ENCODE data around the gene ANKMY1.

ANKMY1 gene

DNA sequence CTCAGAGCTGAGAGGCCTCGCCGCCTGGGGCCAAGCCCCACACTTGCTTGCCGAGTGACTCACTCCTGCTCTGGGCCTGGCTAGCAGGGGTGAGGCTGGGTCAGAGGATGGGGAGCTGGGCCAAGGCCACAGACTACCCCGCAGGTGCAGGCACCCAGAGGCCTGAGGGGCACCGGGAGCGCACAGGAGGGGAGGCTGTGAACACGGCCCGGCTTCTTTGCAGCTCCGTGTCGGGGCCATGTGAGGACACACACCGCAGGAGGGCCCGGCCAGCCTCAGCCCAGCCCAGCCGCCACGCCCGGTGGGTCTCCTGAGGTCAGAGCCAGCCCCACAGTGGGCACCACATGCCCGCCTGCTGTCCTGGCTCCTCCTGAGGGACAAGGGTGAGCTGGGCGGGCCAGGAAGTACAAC, 113.9 kb downstream of the ANKMY1 start:
- no peak for DNase-seq

DNA sequence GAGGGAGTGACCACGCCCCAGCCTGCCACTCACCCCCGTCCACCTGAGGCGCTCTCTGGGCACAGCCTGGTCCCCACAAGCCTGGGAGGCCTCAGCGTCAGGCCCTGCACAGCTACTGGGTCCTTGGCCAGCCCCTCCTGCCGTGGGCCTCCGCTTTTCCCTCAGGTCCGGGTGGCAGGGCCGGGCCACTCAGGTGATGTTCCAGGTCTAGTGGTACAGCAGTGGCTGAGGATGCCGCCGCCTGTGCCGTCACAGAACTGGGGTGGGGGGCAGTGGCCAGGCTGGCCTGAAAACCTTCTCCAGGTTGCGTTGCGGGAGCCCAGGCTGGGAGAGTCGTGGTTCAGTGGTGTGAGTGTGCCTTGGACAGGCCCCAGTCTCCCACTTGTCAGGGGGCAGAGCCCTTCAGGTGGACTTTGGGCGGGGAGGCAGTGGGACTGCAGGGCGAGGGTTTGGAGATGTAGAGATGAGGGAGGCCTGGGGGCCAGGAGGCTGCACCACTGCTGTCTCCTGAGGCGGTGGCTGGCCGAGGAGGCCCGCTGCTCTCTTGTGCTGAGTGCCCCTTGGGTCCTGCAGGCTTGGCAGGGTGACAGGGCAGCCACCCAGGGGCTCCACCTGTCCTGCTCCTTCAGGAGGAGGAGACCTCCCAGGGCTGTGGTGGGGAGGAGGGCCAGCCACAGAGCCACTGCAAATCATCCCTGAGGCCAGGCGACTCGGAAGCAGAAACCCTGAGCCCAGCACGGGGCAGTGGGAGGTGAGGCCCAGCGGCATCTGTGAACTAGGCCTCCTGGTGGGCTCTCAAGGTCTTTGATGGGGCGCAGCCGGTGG, 114.7 kb downstream of the ANKMY1 start:
- no peak for DNase-seq

DNA sequence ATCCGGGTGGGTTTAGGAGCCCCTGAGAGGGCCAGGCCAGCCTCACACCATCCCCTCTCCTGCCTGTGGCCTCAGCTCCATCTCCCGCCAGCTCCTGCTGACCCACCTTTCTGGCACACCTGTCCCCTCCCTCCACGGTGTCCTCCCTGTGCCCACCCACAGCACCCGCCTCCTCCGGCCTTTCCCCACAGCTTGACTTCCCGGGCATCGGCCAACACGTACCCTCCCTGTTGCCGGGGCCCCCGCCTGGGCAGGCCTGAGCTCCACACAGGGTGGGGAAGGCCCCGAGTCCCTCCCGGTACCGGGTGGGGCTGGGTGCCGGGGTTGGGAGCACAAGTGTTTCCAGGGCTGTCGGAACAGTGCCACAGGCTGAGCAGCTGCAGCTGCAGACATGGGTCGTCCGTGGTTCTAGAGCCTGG, 115.8 kb downstream of the ANKMY1 start:
- DNase-seq = no peak

DNA sequence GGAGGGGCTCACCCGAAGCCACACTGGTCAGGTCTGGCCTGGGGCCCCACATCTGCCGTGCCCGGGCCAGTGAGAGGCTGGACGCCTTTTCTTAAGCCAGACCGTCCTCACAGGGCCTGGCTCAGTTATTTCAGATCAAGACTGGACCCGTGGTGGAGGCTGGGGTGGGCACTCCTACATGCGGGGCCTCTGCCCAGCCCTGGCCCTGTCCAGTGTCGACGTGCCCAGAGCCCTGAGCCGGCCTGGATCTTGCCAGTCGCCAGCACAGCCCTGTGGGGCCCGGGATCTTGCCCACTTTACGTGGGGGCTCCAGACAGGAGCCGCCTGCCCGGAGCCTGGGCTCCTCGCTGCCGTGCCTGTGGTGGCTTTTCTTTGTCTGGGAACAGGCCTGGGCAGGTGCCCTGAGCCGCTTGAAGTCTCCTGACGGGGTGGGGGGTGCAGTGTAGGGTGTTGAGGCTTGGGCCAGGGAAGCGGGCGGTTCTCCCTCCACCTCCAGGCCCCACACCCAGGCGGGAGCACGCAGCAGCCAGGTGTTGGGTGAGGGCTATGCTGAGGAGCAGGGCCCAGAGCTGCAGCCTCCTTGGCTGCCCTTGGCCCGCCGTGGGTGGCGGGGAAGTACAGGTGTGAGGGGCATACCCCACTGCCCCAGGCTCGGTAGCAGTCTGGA, 116.3 kb downstream of the ANKMY1 start:
- no peak for DNase-seq

DNA sequence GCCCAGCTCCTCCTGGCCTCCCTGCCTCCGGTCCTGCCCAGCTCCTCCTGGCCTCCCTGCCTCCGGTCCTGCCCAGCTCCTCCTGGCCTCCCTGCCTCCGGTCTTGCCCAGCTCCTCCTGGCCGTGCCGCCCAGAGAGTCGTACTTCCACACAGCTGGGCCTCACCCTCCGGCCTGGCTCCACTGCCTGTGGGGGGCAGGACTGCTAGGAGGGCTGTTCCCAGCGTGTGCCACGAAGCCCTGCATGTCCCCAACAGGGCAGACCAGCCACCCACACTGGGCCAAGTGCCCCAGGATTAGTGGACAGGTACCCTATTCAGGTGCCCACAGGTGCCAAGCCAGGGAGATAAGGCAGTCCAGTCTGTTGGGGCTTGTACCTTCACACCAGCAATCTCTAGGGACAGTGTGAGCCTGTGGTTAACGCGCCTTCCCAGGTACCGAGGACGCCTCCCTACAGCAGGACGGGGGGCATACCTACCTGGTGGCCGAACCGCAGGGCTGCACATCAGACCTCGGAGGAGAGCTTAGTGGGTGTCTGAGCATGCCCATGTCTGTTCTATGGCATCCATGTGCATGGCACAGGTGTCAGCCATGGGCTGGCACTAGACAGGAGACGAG, 117.0 kb downstream of the ANKMY1 start:
- no peak for DNase-seq

DNA sequence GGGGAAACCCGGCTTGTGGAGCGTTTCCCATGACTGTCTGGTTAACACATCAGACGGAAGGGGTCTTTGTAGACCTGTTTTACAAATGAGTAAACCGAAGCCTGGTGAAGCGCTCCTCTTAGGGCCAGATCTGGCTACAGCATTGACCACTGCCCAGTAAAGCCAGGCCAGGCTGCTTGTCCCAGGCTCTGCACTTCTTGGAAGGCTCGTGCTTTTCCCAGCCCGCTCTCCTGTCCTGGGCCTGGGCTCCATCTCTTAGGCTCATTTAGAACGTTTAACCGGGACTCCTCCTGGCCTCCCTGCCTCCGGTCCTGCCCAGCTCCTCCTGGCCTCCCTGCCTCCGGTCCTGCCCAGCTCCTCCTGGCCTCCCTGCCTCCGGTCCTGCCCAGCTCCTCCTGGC, 117.5 kb downstream of the ANKMY1 start:
- no peak for DNase-seq

DNA sequence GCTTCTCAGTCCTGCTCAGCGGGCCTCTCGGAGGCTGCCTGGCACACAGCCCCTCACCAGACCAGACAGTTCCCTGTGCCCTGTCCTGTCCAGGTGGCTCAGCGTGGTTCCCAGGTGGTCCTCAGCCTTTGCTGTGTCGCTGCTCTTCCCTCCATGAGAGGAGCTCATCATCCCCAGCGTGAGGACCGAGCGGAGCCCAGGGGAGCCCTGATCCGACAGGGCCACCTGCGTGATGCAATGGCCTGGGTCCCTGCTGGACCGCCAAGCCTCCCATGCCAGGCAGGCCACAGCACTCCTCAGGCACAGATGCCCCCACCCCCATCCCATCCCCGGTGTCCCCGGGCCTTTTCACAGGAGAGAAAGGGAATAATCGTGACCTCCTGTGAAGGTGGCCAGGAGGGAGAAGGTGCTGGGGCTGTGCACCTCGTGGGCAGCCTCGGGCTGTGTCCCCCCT, 118.1 kb downstream of the ANKMY1 start:
- no peak for DNase-seq

DNA sequence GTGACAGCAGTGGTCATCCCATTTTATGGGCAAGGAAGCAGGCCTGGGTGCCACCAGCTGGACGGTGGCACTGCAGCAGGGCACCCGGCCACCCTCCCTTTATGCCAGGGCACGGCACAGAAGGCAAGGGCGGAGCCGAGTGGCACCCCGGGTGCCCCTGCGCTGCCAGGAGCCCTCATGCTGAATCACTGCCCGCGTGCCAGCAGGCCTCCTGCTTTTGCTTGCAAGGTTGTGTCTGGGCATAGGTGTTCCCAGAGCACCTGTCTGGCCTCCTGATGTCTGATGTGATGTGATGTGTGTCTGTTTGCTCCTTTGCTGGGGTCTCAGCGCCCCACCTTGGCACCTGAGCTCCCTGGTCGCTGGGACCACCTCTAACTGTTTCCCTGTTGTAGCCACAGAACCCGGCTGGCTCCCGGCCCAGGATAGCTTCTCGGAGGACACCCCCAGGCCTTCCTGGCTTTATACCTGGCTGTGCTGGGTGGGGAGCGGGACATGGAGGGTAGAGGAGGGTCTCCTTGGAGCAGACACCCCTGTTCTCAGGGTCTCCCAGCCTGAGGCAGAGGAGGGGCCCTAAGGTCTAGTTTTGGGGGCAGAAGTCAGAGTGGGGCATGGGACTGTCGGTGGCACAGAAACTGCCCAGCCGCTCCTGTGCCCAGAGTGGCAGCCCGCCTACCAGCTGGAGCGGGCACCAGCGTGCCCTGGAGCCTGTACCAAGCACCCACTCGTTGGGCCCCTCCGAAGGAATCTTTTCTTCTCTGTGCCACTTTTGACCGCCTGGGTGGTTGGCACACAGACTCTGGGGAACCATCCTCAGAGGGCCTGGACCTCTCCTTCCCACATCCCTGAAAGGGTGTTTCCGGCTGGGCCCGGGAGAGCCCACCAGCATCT, 118.7 kb downstream of the ANKMY1 start:
- DNase-seq = no peak

DNA sequence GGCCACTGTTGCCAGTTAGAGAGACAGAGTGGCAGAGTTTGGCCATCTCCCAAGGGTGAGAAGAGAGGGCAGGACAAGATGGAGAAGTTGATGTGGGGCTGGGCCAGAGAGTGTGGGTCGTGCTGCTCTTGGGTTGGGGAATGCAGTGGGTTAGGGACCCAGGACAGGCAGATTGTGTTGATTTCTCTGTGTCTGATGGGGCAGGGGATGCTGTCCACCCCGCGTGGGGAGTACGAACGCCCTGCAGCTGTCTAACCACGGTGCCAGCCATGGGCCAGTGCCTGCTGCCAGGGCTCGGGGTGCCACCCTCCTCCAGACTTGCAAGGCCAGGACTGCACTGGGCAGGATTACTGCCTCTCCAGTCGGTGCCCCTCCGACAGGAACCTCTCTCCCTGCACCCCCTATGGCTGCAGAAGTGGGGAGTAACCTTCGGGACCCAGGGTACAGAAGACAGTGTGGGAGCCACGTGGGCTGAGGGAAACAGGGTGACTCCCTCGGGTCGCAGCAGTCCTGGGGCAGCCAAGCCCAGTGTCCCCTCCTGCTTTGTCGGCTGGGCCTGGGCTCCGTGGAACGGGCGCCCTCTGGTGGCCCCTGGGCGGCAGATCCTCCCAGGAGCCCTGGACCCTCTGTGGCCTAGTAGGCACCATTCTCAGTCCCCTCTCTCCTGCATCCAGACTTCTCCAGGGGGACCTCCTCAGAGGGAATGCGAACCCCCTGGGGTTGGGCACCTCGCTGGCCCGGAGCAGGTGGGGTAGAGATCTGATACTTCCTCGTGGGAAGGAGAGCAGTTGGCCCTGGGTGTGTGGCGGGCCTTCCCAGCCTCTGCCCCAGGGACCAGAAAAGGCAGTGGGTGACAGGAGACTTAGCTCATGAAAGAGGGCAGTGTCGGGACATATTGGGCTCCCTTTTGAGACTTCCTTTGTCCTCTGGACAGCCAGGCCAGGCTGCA, 119.7 kb downstream of the ANKMY1 start:
- peak; percentile 34 to 67 (median 51) for DNase-seq

DNA sequence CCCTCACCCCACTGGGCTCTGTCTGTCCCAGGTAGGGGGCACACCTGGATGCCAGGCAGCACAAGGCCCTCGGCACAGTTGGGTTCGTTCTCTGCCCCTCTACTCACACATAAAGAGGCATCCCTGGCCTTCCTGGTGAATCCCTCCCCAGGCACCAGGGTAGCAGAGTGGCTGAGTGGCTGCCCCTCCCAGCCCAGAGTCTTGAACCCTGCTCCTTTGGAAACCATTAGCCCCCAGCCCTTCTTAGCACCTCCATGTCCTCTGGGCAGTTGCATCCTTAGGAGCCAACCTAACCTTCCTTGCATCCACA, 120.3 kb downstream of the ANKMY1 start:
- no peak for DNase-seq

DNA sequence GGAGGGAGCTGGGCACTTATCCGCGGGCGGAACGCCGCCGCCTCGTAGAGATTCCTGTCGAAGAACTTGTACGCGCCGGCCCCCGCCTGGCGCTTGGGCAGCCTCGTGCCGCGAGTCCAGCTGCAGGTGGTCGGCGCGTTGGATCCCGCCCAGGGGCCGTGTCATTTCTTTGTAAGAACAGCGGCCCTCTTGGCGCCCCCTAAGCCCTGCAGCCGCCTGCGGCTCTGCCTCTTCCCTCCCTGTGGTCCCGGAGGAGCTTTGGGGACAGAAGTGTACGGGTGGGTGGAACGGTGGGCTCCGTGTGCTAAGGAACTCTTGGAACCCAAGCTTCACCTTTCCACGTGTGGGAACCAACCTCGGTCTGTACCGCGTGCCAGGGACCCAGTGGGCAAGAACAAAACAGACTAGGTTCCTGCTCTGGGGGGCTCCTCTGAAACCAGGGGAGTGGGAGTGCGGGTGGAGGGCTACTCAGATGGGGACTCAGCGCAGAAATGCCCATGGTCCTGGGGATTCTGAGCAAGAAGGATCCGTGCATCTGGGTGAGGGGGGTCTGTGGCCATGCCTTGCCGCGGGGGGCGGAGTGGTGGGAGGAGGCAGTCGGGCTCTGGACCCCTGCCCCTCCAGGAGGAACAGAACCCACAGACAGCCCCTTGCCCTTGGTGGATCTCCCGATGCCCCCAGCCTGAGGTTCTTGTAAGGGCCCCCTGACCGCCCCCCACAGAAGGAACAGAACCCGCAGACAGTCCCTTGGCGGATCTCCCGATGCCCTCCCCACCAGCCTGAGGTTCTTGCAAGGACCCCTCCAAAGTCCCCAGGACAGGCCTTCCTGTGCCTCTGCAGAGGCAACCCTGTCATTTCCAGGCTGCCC, 120.9 kb downstream of the ANKMY1 start:
- peak in 1 of 5 experiments; percentile 18 for DNase-seq

DNA sequence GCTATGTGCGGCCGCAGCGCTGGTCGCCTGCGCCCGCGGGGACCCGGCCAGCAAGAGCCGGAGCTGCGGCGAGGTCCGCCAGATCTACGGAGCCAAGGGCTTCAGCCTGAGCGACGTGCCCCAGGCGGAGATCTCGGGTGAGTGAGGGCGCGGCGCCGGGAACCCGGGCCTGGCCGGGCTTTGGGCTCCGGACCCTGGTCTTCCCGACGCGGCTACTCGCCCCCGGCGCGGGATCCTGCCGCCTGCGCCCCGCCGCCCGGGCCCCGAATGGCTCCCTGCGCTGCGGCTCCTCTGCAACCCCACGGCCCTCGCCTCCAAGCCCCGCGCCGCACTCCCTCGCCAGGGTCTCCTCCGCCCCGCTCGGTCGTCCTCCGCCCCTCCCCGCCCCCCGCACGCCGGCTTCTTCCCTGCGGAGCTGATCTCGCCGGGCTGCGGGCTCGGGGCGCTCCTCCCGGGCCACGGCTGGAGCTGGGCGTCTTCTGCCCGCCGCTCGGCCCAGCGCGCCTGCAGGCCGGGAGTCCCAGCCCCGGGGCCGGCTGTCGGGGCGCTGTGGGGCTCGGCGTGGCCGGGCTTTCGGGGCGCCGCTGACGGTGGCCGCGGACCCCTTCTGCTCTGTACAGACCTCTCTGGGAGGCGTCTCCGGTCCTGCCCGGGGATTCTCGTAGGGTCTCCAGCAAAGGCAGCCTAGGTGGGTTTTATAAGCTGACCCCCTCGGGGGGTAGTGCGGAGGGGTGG, 121.7 kb downstream of the ANKMY1 start:
- DNase-seq = peak in 1 of 5 experiments; percentile 20

DNA sequence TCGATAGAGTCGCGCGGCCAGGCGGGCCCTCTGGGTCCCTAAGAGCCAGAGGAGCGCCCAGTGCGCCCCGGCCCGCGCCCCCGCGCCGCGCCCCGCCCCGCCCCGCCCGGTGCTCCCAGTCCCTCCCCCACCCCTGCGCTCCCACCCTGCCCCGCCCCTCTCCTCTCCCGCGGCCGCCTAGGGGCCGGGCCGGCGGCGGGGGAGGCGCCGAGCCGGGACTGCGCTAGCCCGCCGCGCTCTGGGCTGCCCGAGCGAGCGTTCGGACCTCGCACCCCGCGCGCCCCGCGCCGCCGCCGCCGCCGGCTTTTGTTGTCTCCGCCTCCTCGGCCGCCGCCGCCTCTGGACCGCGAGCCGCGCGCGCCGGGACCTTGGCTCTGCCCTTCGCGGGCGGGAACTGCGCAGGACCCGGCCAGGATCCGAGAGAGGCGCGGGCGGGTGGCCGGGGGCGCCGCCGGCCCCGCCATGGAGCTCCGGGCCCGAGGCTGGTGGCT, 122.3 kb downstream of the ANKMY1 start, which contains the start of gene GPC1:
GPC1 (plus strand) TSS at position 207 of the 491 bp plus-strand sequence; CDS start at position 463, 256 bp downstream.
- peak in 3 of 5 experiments; percentile 30 to 72 (median 50) for DNase-seq

DNA sequence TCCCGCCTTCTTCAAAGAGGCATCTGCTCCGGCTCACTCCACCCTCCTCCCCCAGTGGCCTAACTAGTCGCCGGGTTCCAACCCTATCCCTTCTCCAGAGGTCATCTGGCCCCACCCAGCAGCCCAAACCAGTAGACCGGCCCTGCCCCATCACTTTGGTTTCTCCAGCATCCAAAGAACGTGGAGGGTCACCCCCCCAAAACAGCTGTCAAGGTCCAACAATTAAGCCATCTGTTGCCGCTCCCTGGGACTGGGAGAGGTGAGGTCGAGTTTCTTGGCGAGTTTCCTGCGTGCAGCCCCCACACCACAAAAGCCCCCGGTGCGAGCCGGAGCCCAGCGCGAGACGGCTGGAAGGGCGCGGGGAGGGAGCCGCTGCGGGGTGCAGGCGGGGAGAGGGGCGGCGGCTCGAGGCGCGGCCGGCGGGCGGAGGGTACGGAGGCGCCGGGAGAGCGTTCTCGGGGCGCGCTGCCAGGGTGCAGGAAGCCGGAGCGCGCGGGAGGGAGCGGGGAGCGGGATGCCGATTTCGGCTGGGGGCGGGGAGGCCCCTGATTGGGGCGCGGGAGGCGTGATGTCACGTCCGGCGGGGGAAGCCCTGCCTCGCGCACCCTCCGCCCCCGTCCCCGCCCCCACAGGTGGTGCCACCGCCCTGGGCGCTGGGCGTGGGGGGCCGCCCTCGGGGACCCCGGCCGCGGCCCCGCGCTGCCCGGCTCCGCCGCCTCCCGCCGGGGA, 122.9 kb downstream of the ANKMY1 start:
- peak; percentile 66 to 93 (median 84) for DNase-seq

DNA sequence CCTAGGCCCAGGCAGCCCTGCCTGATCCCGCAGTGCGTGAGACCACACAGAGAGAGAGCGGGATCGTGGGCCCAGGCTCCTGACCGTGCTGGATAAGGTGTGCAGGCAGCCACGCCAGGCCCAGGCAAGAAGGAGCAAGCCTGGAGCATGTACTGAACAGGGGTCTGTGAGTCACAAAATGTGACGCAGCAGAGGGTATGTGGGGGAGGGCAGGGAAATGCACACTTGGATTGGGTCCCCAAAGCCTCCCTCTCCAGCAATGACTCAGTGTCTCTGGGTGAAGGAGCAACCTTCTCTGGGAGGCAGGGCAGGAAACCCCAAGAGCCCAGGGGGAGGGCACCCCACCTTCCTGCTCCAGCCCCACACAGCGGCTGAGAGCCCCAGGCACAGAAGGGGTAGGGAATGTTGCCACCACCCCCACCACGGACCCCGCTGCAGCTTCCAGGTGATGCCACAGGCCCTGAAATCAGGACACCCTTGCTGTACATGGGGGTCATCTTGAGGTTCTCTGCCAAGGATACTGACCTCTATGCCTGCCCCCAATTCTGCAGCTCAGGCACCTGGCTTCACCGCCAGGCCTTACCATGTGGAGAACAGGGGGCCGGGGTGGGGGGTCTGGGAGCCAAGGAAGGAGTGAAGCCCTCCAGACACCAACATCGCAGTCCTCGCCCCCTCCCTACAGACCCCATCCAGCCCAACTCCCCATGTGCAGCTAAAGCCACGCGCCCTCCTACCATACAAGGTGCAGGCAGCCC, 123.6 kb downstream of the ANKMY1 start:
- DNase-seq = peak in 2 of 5 experiments; percentile 3 to 41

DNA sequence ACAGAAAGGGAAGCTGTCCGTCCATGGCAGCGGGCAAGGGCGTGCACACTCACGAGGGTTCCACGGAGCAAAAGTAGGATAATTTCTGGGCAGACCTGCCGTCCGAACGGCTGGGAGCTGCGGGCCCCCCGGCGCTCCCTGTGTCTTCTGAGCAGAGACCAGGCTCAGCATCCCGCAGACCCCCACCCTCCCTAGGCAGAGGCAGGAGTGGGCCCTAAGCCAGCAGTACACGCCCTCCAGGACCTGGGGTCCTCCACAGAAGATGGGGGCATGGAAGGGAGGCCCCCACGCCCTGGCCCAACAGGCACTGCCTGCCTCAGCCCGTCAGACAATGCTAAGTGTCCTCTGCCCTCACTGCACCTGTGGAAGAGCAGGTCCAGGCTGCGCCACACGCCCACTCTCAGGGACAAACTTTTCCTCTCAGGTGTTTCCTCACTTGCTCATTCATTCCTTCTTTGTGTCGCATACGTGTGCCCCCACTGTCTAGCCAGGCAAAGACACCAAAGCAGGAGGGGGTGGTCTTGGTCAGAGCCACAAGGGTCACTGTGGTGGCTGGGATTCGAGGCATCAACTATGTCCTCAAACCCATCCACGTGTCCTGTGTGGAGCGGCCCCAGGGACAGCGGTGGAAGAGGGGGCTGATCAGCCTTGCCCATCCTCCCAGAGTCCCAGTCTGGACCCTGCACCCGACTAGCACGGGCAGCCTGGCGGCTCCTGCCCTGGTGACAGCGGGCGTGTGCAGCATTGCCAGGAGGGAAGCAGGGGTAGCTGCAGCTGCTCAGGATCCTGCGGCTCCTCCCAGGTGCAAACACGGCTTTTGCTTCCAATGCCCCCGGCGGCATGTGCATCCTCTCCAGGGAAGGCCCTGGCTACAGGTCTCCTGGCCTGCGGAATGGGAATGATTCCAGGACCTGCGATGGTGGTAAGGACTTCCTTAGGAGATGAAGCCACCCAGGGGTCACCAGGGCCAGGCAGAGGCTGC, 124.7 kb downstream of the ANKMY1 start:
- DNase-seq = peak in 2 of 5 experiments; percentile 2 to 5

DNA sequence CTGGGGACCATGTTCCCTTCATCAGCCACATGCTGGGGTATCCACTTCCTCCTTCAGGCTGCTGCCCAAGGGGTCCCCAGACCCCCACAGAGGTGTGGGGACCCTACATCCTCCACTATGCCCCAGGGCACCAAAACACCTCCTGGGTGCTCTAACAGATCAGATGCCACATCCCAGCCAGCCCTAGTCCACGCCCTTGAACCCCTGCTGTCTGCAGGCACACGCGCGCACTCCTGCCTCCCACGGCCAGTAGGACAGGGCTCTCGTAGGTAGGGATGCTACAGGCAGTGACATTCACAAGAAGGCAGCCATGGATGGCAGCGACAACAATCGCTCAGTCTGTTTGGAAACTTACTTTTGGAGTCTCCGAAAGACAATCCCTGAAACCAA, 125.4 kb downstream of the ANKMY1 start:
- no peak for DNase-seq
